Coronary artery (tissue), 2 donors: Measurements from ENCODE around the gene PML.

Experiments
- DNase-seq: peaks from one replicate; pipeline ENCODE4 v3.0.0-alpha.2; 2017; ENCODE audit warnings: low spot score
- H3K27ac ChIP-seq, 2 donors: fragments of 200-600 bp; sonication (generic); one replicate each; pipeline ENCODE4 v1.5.1; 2016 to 2019
- H3K4me3 ChIP-seq: fragments of 200-600 bp; sonication (generic); 2 replicates; pipeline ENCODE4 v1.5.1; 2016; ENCODE audit warnings: mild to moderate bottlenecking, moderate library complexity
- TF ChIP-seq, protein P1 (sequence below): fragments of 200-600 bp; sonication (generic); IDR thresholded peaks from one replicate; pipeline ENCODE4 v1.5.1; 2019; ENCODE audit warnings: antibody characterized with exemption

PML gene

DNA sequence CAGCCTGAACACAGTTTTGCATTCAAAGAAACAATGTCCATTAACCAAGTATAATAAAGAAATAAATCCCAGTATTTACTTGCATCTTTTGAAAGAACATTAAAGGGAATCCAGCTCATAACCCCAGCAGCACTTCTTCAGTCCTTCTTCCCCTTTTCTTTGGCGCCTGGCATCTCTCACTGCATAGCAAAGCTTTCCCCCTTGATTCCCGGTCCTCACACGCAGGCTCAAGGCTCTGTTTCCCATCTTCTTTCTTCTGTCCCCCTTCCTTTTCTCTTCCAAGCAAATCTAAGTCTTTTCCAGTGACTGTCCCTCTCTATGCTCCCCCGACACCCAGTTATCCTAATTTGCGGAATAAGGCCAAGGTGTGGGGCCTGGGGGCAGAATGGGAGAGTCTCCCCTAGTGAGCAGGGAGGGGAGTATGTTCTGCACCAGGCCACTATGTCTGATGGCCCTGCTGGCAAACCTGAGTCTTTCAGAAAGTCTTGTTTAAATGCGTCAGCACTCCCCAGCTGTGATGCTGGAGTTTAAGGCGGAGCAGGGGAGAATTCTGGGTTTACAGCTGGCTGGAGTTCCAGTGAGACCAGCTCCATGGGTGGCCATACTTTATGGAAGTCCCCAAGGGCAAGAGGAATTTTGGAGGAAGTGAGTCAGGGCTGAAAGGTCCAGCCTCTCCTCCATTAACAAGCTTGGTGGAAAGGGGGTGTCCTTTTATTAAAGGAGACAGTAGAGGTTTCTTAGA, 45.8 kb downstream of the PML start:
- no peak overlapping the region for H3K4me3 ChIP-seq
- TF ChIP-seq, protein P1, sequence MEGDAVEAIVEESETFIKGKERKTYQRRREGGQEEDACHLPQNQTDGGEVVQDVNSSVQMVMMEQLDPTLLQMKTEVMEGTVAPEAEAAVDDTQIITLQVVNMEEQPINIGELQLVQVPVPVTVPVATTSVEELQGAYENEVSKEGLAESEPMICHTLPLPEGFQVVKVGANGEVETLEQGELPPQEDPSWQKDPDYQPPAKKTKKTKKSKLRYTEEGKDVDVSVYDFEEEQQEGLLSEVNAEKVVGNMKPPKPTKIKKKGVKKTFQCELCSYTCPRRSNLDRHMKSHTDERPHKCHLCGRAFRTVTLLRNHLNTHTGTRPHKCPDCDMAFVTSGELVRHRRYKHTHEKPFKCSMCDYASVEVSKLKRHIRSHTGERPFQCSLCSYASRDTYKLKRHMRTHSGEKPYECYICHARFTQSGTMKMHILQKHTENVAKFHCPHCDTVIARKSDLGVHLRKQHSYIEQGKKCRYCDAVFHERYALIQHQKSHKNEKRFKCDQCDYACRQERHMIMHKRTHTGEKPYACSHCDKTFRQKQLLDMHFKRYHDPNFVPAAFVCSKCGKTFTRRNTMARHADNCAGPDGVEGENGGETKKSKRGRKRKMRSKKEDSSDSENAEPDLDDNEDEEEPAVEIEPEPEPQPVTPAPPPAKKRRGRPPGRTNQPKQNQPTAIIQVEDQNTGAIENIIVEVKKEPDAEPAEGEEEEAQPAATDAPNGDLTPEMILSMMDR, result no peak
- peak; percentile 91 for DNase-seq
- H3K27ac ChIP-seq, result peak overlapping the region; percentile 60 to 77

DNA sequence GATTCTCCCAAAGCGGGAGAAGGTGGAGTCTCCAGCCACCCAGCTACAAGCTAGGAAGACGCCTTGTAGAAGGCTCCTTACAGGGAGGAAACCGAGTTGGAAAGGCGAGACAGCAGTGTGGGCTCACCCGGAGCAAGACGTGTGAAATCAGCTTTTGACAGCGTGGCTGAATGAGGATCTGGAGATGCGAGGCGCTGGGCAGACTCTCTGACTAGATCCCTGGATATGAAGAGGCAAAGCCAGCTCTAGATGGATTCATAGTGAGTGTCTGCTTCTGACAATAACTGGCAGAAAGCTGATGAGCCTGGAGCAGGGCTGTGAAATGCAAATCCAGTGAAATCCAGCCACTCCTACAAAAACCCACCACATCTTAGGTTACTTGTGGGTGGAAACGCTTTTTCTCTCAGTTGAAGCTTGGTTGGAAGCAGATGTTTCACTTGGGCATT, 46.8 kb downstream of the PML start:
- no peak for DNase-seq
- no peak overlapping the region for H3K4me3 ChIP-seq
- H3K27ac ChIP-seq, result peak overlapping the region; percentile 48 to 77
- TF ChIP-seq, protein P1, result no peak

DNA sequence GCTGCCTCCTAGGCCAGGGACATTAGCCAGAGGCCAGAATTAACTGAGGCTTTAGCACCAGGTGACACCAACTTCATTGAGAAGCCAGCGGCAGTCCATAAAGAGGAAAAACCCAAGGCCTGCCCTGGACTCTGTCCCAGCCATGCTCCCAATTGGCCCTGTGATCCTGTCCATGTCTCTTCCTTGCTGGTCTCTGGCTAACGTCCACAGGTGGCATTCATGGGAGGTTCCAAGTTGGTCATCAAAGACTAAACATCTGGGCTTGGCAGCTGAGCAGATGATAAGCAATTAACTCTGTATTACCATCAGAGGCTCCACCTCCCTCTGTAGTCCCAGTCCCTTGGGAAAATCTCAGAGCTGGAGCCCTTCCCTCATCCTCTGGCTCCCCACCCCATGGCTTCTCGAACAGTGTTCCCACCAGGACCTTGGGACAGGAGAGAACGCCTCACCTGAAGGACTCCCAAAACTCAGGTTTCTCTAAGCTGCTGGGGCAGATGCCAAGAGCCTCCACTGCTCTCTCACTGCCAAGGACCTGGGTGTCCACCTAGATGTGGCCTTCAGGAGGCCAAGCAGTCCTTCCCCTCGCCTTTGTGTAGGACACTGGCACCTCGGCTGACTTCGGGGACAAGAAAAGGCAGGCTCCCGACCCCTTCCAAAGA, 47.4 kb downstream of the PML start:
- Histone ChIP-seq H3K4me3 (no peak overlapping the region), H3K27ac (peak overlapping the region; percentile 48 to 77)
- TF ChIP-seq, protein P1, result no peak
- no peak for DNase-seq

DNA sequence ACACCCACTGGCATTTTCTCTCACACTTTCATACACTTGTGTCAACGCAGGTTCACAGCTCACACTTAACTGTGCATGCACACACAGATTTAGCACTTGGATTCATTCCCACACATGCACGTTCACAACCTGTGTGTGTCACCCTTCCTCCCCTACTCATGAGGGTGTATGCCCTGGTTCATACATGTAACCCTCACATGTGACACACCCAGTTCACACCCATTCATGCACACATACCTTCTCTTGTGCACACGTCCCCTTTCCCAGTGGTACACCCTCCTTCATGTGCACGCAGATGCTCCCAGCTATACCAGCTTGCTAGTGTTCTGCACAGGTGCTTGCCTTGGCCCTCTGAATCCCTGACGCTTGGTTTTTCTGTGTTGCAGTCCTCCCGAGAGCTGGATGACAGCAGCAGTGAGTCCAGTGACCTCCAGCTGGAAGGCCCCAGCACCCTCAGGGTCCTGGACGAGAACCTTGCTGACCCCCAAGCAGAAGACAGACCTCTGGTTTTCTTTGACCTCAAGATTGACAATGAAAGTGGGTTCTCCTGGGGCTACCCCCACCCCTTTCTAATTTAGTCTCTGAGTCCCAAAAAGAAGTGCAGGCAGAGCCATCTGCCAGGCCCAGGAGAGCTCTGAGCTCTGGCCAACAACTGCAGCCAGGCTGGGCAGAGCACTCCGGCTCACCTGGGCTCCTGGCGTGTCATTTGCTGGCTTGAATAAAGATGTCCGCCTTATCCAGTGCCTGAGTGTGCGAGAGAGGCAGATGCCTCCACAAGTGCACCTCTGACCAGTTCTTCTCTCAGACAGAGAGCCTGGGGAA, 48.3 kb downstream of the PML start:
- H3K4me3 ChIP-seq, result no peak overlapping the region
- TF ChIP-seq, protein P1, result no peak
- DNase-seq, result peak; percentile 65
- peak overlapping the region in 1 of 2 donors; percentile 75 for H3K27ac ChIP-seq

DNA sequence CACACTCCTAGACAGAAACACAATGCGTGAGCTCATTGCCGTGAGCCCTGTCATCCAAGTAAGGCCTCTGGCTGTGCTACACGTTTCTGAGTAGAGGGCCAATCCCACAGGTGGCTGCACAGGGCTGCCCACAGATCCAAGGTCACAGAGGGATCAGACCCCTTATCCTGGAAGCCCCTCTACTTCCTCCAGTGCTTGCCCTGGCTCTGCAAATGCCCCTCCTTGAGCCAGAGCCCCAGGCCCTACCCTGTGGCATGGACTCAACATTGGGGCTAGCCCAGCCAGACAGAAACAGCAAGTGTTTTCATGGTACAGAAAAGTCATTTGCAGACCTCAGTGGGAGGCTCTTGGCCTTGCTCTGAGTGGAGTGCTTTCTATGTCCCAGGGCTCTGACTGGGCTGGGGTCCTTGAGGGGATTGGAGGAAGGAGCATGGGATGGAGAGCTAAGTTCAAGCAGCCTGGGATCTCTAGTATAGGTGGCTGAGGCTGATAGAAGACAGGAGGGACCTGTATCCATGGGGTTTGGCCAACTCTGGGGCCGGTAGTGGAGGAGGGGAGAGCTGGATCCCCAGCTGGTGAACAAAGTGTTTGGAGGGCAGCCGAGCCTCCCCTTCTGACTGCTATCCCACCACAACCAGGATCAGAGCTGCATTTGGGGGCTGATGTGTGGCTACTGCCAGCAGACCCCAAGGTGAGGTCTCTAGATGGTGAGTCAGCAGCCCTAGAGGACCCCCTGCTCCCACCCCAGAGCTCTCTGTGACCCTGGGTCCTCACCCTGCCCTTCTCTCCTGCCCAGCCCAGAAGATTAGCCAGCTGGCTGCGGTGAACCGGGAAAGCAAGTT, 49.1 kb downstream of the PML start:
- H3K4me3 ChIP-seq, result no peak overlapping the region
- peak overlapping the region in 1 of 2 donors; percentile 75 for H3K27ac ChIP-seq
- no peak for DNase-seq
- TF ChIP-seq, protein P1, result no peak

DNA sequence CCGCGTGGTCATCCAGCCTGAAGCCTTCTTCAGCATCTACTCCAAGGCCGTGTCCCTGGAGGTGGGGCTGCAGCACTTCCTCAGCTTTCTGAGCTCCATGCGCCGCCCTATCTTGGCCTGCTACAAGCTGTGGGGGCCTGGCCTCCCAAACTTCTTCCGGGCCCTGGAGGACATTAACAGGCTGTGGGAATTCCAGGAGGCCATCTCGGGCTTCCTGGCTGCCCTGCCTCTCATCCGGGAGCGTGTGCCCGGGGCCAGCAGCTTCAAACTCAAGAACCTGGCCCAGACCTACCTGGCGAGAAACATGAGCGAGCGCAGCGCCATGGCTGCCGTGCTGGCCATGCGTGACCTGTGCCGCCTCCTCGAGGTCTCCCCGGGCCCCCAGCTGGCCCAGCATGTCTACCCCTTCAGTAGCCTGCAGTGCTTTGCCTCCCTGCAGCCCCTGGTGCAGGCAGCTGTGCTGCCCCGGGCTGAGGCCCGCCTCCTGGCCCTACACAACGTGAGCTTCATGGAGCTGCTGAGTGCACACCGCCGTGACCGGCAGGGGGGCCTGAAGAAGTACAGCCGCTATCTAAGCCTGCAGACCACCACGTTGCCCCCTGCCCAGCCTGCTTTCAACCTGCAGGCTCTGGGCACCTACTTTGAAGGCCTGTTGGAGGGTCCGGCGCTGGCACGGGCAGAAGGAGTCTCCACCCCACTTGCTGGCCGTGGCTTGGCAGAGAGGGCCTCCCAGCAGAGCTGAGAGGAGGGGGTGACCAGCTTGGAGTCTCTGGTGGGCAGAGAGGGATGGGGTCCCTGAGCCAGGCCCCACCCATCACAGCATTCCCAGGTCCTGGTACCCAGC, 50.0 kb downstream of the PML start:
- H3K4me3 ChIP-seq, result no peak overlapping the region
- TF ChIP-seq, protein P1, result no peak
- peak; percentile 79 for DNase-seq
- peak overlapping the region in 1 of 2 donors; percentile 75 for H3K27ac ChIP-seq
